HG03439 (cell line): ENCODE data around the gene FRMD5.
"Not testable (repeated sequence)": the region's sequence is repeated elsewhere in the genome, so short reads cannot be mapped to it uniquely, and the experiment has no call there.

Experiments used
- ATAC-seq: cut with Tn5 transposase; IDR thresholded peaks from one replicate; pipeline ENCODE4 v1.9.1; 2021; ENCODE audit warnings: mild to moderate bottlenecking, moderate library complexity; ENCODE audit not compliant: unreplicated experiment

FRMD5 gene

DNA sequence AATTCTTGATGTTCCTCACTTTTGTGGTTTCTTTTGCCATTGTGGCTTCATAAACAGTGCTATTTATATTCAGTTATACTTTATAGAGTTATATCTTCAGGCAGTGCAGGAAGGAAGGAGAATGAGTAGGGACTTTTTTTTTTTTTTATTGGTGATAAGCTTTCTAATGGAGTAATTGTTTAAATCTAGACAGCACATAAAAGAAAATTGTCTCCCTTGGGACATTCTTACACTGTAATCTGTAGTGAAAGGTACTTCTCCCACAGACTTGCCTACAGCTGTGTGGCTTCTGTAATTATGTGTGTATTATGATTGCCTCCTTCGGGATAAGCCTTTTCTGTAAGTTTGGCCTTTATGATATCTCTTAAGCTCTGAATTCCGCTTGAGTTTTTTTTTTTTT, 326.7 kb downstream of the FRMD5 start:
- ATAC-seq = no peak

- ATAC-seq = no peak
These were observed 328.0 kb downstream of the FRMD5 start for GRCh38 chr15:43867096-43867495.

DNA sequence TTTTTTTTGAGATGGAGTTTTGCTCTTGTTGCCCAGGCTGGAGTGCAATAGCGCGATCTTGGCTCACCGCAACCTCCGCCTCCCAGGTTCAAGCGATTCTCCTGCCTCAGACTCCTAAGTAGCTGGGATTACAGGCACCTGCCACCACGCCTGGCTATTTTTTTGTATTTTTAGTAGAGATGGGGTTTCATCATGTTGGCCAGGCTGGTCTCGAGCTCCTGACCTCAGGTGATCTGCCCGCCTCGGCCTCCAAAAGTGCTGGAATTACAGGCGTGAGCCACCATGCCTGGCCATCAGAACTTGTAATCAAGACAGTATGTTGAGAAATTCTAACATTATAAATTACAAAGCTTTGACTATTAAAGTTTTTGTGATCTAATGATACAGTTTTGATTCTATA, 328.4 kb downstream of the FRMD5 start:
- not testable (repeated sequence) for ATAC-seq

- ATAC-seq = no peak
These were observed 335.5 kb downstream of the FRMD5 start for GRCh38 chr15:43859546-43859945.

- no peak for ATAC-seq
These were observed 340.3 kb downstream of the FRMD5 start for GRCh38 chr15:43854801-43855200.

DNA sequence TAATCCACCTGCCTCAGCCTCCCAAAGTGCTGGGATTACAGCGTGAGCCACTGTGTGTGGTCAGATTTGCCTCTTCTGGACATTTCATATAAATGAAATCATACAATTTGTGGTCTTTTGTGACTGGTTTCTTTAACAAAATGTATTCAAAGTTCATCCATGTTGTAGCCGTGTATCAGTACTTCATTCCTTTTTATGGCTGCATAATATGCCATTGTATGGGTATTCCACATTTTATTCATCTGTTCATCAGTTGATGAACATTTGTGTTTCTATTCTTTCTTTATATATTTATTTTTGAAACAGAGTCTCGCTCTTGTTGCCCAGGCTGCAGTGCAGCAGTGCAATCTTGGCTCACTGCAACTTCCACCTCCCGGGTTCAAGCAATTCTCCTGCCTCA, 342.5 kb downstream of the FRMD5 start:
- ATAC-seq = no peak

GRCh38 chr15:43851251-43851650, 343.8 kb downstream of the FRMD5 start:
- ATAC-seq = no peak

GRCh38 chr15:43845421-43845820, 349.6 kb downstream of the FRMD5 start:
- no peak for ATAC-seq

DNA sequence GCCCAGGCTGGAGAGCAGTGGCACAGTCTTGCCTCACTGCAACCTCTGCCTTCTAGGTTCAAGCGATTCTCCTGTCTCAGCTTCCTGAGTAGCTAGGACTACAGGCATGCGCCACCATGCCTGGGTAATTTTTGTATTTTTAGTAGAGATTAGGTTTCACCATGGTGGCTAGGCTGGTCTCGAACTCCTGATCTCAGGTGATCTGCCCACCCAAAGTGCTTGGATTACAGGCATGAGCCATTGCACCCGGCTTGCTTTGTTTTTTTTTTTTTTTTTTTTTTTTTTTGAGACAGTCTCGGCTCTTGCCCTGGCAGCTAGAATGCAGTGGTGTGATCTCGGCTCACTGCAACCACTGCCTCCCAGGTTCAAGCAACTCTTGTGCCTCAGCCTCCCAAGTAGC, 362.6 kb downstream of the FRMD5 start:
- not testable (repeated sequence) for ATAC-seq

DNA sequence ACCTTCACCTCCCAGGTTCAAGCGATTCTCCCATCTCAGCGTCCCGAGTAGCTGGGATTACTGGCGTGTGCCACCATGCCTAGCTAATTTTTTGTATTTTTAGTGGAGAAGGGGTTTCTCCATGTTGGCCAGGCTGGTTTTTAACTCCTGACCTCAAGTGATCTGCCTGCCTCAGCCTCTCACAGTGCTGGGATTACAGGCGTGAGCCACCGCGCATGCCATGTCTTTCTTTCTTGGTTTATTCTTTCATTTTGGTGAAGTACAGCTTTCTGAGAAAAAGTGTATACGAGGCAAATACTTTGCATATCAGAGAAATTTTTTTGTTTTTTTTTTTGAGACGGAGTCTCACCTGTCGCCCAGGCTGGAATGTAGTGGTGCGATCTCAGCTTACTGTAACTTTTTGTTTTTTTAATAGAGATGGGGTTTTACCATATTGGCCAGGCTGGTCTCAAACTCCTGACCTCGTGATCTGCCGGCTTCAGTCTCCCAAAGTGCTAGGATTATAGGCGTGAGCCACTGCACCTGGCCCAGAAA, 363.5 kb downstream of the FRMD5 start:
- ATAC-seq = not testable (repeated sequence)

GRCh38 chr15:43830691-43831275, 364.3 kb downstream of the FRMD5 start:
- not testable (repeated sequence) for ATAC-seq

- ATAC-seq = not testable (repeated sequence)
These were observed 365.0 kb downstream of the FRMD5 start for GRCh38 chr15:43829951-43830540.

DNA sequence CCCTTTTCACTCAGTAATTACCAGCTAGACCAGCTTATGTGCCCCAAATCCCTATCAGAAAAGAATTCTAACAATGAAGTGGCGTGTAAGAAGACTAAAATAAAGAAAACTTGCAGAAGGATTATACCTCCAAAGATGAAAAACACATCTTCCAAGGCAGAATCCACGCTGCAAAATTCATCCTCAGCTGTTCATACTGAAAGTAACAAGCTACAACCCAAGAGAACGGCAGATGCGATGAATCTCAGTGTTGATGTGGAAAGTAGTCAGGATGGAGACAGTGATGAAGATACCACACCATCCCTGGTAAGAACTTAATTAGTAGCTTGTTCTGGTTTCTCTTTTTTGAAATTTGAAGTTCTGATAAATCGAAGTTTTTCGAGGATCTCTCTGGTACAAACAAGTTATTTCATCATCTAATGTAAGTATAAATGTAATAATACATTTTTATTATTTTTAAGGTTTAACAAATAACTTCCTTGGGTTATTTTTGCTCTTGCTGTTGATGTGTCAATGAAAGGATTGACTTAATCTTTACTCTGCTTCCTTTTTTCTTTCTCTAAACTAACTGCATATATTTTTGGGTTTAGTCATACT, 366.9 kb downstream of the FRMD5 start:
- no peak for ATAC-seq

- ATAC-seq = peak; percentile 62
These were observed 368.3 kb downstream of the FRMD5 start, which contains the start of gene WDR76 for GRCh38 chr15:43826508-43827341. WDR76 (plus strand) TSS chr15:43827002; CDS start chr15:43827033, 31 bp downstream.

DNA sequence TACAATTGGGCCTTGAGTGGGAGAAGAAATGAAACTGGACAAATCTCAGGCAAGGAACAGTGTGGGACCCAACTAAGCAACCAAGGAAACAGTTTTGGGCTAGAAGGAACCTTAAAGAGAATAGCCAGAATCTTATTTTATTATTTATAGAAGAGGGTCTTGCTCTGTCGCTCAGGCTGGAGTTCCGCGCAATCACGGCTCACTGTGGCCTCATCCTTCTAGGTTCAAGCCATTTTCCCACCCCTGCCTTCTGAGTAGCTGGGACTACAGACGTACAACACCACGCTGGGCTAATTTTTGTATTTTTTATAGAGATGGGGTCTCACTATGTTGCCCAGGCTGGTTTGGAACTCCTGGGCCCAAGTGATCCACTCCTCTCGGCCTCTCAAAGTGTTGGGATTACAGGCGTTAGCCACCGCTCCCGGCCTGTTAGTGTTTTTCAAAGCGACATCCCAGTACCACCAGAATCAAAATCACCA, 369.0 kb downstream of the FRMD5 start:
- ATAC-seq = no peak

DNA sequence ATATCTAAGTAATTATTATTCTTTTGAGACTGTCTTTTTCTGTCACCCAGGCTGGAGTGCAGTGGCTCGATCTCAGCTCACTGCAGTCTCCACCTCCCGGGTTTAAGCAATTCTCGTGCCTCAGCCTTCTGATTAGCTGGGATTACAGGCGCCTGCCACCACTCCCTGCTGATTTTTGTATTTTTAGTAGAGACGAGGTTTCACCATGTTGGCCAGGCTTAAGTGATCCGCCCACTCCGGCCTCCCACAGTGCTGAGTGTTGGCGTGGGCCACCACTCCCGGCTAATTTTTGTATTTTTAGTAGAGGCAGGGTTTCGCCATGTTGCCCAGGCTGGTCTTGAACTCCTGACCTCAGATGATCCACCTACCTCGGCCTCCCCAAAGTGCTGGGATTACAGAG, 369.8 kb downstream of the FRMD5 start:
- ATAC-seq = not testable (repeated sequence)

- peak; percentile 71 for ATAC-seq
These were observed 370.5 kb downstream of the FRMD5 start, which contains the start of gene MFAP1 for GRCh38 chr15:43824302-43825246. MFAP1 (minus strand) TSS chr15:43824690; CDS start chr15:43824569, 121 bp downstream.

- no peak for ATAC-seq
These were observed 373.6 kb downstream of the FRMD5 start for GRCh38 chr15:43821505-43821904.
